ENCODE measurements around the gene FBXW10.
"Not testable (repeated sequence)": the region's sequence is repeated elsewhere in the genome, so short reads cannot be mapped to it uniquely, and the experiment has no call there.

FBXW10 gene

DNA sequence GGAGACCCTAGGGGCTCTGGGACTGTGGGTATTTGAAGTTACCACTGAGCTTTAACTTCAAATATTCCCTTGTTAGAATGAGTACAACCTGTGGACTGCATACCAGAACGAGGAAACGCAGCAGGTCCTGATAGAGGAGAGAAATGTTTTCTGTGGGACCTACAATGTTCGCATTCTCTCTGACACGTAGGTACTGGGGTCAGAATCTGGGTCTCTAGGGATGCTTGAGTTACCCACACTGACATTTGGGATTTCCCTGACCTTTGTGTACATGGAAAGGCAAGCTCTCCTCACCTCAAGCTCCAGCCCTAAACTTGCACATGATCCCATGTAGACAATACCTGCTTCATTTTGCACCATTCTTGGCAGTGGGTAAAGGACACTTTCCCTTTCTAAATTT, 12.1 kb downstream of the FBXW10 start:
- not testable (repeated sequence) for DNase-seq

DNA sequence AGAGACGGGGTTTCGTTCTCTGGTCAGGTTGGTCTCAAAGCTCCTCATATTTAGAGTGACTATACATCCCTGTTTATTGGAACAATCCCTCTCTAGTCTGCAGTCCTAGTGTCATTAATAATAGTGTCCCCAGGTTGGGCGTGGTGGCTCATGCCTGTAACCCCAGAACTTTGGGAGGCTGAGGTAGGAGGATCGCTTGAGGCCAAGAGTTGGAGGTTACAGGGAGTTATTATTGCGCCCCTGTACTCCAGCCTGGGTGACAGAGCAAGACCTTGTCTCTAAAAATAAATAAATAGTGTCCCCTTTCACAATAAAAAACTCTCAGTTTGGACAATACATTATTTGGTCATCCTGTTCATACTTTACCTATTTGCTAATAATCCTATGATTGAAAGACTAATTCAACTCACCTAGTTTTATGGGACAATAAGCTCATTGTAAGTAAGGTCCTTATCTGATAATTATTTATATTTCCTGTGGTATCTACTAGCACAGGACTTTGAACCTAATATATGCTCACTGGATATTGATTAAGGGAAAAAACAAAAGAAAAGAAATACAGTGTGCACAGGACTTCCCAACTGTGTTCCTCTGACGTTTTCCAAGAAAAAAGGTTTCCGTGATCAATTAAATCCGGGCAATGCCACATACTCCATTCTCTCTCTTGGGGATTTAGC, 13.7 kb downstream of the FBXW10 start:
- DNase-seq = not testable (repeated sequence)

DNA sequence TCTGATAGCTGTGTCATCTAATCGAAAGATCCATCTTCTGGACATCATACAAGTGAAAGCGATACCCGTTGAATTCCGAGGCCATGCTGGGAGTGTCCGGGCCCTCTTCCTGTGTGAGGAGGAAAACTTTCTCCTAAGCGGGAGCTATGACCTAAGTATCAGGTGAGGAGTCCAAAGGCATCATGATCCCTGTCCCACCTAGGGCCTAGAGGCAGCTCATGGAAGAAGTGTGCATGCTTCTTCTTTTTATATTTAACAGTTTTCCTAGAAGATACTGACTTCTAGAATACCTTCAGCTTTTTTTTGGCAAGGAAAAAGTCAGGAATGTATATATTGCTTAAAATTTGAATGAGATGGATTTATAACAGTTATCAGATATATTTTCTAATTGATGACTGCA, 14.5 kb downstream of the FBXW10 start:
- DNase-seq = not testable (repeated sequence)

DNA sequence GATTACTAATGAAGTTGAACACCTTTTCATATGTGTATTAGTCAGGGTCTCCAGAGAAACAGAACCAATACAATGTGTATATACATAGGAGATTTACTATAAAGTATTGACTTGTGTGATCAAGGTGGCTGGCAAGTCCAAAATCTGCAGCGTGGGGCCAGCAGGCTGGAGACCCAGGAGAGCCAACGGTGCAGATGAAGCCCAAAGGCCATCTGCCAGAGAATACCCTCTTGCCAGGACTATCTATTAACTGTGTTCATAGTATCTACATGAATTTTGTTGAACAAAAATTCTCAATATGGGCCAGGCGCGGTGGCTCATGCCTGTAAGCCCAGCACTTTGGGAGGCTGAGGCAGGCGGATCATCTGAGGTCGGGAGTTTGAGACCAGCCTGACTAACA, 16.4 kb downstream of the FBXW10 start:
- DNase-seq = not testable (repeated sequence)

DNA sequence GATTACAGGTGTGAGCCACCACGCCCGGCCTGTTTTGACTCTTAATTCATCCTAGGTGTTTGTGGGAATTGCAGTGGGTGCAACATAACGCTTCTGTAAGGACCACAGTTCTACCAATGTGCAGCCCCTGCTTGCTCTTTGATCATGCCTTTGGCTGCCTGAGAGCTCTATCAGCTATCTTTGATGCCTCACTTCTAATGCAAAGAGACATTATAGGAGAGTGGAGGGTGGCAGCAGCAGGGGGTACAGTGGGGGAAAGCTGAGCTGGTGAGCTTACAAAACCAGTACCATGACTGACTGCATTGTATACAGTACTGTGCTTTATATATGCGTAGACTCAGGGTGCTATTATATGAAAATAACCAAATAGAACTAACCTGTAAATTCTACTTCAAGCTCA, 26.7 kb downstream of the FBXW10 start:
- not testable (repeated sequence) for DNase-seq

DNA sequence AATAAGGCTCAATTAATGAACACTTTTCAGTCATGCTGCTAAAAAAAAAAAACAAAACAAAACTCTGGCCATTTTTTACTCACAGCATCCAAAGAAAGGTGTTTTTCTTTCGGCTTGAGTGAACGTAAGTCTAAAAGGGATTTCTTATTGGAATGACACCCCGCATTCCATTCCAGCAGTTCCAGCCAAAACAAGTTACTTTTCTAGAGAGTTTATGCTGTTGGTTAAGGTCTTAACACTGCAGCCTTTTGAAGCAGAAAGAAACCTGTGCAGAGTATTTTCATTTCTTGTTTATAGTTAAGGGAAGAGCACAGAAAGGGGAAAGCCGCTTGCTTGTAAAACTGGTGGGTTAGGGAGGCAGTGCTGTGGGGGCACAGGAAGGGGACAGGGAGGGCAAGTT, 27.2 kb downstream of the FBXW10 start:
- not testable (repeated sequence) for DNase-seq

DNA sequence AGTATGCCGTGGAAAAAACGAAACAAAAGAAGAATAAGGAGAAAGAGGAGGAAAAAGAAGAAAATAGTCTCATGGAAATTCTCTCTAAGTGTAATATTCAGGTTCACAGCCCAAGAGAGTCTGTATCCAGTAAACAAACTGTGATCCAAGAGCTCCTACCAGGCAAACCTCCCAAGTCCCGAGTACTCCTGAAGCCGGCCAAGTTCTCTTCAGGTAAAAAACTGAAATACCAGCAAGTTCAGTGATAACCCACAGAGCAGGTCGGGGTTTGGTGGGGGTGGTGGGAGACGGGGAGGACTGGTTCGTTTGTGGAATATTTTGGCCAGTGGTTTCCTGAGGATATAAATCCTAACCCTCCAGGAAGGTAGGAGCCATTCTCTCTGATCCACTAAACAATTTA, 28.6 kb downstream of the FBXW10 start:
- no peak for DNase-seq

DNA sequence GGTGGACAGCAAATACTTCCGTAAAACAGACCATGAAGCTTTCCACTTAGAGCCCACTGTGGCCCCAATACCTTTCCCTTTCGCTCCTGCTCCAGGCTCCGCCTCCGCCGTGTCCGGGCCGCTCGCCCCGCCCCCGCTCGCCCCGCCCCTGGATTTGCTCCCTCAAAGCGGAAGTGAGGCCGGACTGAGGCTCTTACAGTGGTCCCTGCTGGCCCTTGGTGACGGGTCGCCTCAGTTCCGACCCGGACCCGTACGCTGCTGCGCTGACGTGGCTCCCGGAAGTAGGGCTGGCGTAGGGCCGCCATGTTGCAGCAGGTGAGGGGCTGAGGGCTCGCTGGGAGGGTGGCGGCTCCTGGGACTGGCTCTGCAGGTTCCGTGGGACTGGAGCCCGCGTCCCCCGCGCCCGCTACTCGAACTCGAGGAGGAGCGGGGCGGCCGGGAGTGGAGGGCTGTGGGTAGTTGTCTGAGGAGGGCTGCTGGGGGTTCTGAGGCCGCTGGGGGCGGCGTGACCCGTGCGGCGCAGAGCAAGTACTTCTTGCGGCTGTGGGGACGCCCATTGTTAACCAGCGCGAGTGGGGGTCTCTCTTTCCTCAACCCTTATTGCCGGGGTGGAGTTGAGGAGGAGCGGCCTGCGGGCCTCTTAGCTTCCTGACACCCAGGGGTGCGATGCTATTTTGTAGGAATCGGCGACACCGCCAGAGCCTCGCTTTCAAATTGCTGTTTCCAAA, 37.3 kb downstream of the FBXW10 start, which contains the start of gene TVP23B:
Gene TVP23B (plus strand): TSS at position 193 of the 728 bp plus-strand sequence. CDS start 111 bp downstream, at position 304.
- peak; percentile 95 for DNase-seq

DNA sequence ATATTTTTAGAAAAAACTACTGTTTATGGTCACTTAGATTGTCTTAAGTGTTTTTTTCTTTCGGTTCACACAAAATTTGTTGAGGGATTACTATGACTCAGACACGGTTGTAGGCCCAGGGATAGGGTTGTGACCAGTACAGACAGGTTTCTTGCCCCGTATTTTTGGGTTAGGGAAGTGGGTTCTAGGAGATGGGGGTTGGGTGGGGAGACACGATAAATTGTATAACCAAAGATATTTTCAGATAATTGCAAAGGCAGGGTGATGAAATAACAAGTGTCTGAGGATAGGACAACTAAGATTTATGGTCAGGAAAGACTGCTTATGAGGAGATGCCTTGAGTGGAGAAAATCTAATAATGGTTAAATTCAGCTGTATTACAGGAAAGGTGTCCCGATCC, 38.0 kb downstream of the FBXW10 start:
- DNase-seq = not testable (repeated sequence)

DNA sequence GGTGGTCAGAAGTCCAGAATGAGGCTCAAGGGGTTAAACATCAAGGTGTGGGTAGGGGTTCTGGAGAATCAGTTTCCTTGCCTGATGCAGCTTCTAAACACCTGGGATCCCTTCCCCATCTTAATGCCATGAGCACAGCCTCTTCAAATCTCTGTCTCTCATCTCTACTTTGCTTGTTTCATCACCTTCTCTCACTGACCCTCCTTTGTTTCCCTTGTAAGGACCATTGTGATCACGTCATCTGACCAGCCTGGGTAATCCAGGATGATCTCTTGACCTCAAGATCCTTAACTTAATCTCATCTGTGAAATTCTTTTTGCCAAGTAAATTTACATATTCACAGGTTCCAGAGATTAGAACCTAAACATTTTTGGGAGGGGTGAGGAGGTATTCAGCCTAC, 42.1 kb downstream of the FBXW10 start:
- not testable (repeated sequence) for DNase-seq

DNA sequence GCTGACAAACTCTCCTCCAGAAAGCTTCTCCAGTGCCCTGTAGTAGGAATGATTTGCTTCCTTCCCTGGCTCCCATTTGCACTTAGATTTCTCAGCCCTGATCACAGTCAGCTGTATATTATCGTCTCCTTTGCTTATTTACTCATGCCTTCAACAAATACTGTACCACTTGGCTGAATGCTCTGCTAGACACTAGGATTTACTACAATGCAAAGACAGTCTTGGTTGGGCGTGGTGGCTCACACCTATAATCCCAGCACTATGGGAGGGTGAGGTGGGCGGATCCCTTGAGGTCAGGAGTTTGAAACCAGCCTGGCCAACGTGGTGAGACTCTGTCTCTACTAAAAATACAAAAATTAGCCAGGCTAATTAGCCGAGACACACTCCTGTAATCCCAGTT, 43.0 kb downstream of the FBXW10 start:
- DNase-seq = not testable (repeated sequence)

DNA sequence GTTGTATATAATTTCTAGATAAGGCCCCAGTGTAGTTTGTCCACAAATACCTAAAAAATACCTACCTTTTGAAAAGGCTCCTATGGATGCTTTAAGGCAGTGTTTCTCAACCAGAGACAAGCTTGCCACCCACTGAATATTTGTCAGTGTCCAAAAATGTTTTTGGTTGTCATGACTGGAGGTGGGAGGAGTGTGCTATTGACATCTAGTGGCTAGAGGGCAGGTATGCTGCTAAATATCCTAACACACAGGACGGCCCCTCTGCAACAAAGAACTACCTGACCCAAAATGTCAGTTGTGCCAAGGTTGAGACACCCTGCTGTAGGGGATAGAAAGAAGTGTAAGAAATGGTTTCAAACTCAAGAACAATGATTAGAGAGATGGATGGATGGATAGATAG, 47.5 kb downstream of the FBXW10 start:
- DNase-seq = not testable (repeated sequence)

DNA sequence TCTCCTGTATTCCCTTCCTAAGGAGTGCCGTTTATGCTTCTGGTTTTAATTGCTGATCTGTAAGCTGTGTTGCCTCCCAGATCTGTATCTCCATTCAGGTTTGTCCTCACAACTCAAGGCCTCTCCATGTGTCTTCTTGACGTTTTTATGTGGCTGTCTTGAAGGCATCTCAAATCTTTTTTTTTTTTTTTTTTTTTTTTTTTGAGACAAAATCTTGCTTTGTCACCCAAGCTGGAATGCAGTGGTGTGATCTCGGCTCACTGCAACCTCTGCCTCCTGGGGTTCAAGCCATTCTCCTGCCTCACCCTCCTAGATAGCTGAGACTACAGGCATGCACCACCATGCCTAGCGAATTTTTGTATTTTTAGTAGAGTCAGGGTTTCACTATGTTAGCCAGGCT, 51.0 kb downstream of the FBXW10 start:
- not testable (repeated sequence) for DNase-seq

DNA sequence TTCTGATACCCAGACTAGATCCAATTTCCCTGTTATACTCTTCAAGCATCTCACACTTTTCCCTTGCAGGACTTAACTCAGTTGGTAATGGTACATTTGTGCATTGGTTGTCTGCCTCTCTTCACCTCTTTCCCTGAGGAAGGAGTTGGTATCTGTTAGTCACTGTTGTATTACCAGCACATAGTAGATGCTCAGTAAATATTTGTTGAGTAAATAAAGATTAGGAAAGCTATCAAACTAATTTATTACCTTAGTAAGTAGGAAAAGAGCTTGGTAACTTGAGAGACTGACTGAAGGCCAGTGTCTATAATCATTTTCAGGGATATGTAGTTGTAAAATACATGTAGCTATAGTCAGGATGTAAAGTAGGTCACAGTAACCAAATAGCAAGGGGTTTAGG, 53.0 kb downstream of the FBXW10 start:
- DNase-seq = not testable (repeated sequence)

DNA sequence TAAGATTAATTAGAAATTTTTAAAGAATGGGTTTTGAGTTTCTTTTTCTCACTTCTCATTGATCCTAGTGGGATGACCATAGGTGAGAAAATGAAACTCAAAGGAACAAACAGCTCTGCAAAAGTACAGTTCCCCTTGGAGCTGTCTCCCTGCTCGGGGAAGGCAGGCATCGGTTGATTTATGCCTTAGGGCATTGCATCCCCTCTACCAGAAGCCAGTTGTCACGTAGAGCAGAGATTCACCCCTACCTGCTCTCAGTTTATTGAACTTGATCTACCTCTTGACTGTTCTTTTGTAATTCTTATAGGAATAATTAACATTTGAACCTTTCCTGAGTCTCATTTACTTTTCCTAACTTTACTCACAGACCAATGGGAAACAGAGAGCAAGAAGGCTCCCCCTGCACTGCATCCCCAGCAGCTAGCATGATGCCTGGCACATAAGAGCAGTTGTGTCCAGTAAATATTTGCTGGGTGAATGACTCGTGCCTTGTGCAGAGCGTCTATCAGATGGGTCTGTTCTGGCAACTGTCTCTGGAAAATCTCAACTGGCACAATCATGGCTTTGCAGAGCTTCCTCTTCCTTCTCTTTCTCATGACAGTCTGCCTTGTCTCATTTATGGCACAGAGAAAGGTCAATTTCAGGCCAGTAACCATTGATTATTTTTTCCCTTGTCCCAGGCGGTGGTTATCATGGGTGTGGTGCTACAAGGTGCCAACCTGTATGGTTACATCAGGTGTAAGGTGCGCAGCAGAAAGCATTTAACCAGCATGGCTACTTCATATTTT, 59.8 kb downstream of the FBXW10 start:
- DNase-seq = not testable (repeated sequence)

DNA sequence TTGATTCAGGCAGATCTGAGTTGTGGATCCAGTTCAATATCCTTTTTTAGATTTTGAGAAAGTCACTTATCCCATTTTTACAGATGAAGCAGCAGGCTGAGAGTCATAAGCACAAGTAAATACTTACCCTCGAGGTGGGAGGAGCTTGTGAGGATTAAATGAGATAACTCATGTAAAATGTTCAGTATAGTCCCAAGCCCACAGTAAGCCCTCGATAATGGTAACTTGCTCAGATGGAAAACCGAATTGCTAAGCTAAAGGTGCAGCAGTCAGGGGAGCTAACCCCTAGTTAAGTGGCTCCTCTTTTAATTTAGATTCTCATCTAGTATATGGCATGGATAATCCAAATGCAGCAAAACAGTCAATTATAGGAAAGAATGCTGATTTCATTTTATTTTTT, 72.1 kb downstream of the FBXW10 start:
- not testable (repeated sequence) for DNase-seq

DNA sequence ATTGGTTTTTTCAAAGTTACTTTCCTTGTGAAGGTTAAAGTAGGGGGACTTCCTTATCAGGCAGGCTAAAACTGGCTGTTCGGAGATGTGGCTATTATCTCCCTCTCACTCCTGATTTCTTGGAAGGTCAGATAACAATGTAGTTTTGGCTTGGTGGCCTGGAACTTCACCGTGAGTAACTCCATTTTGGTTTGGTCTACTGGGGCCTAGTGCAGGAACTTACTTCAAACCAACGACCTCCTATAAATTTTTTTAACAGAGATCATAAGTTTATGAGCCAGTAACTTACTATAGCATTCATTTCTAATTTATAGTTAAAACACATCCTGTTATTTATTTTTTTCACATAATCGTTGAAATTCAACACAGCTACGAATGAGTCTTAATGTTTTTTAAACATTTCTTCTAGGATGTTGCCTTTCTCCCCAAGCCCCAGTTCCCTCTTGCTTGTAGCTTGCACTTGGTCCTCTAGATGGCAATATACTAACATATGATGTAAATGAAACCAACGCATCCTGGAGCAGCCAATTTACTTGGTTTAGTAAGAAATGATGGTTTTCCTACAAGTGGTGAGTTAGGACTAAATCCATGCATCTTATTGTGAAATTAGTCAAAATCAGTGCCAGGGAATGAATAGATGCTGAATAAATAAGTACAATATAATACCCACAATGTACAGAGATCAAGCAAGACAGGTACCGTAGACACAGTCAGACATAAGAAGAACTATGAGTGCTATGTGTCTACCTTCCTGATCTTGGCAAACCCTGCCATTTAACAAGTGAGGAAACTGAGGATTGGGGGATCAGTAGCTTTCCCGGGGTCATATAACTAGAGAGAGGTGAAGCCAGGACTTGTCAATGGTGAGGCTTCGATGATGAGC, 72.9 kb downstream of the FBXW10 start:
- peak; percentile 61 for DNase-seq

DNA sequence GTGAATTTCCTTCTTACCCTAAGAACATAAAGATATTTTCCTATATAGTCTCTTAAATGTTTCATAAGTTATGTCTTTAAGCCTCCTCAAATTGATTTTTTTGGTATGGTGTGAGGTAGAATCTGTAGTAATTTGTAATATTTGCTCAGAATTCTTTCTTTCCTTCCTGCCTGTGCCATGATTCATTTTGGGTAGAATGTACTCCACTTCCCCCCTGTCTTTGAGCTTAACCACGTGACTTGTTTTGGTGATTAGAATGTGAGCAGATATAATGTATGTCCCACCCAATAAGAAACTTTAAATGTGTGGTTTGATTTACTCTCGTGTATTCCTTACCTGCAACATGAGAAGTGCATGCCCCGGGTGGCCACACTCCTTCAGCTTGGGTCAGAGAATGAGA, 77.6 kb downstream of the FBXW10 start:
- DNase-seq = not testable (repeated sequence)

DNA sequence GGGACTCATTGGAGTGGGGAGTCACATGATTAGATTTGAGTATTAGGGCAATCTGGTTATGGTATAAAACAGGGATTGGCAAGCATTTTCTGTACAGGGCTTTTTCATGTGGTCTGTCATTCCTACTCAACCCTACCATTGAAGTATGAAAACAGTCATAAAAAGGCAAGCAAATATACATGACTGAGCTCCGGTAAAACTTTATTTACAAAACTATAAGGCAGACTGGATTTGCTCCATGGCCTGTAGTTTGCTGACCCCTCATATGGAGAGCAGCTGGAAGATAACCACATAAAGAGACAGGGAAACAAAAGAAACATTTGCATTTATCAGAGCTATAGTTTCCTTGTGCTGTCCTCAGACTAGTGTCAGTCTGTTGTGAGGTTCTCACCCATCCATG, 83.8 kb downstream of the FBXW10 start:
- DNase-seq = not testable (repeated sequence)
